Measurements from ENCODE around the gene ZNF160.

GRCh38 chr19:53140351-53140750 is 37.1 kb upstream of the ZNF160 start:
- TF ChIP-seq CTCF (conservative IDR thresholded peaks at IDR 0.05; ENCODE audit: low read depth in 2 of 2), result no peak
- TF ChIP-seq EZH2 (IDR thresholded peaks at IDR 0.05; ENCODE audit: low read depth, unreplicated experiment), result no peak
- TF ChIP-seq EZH2phosphoT487 (IDR thresholded peaks at IDR 0.05; ENCODE audit: unreplicated experiment), result no peak
- TF ChIP-seq JUNB (IDR thresholded peaks at IDR 0.05; ENCODE audit: unreplicated experiment), result no peak
- TF ChIP-seq POLR2AphosphoS5 (IDR thresholded peaks at IDR 0.05; ENCODE audit: low read depth), result no peak
- no peak for TF ChIP-seq ZNF114 (CRISPR knock-in tag; IDR thresholded peaks at IDR 0.05)
- TF ChIP-seq, protein P1, sequence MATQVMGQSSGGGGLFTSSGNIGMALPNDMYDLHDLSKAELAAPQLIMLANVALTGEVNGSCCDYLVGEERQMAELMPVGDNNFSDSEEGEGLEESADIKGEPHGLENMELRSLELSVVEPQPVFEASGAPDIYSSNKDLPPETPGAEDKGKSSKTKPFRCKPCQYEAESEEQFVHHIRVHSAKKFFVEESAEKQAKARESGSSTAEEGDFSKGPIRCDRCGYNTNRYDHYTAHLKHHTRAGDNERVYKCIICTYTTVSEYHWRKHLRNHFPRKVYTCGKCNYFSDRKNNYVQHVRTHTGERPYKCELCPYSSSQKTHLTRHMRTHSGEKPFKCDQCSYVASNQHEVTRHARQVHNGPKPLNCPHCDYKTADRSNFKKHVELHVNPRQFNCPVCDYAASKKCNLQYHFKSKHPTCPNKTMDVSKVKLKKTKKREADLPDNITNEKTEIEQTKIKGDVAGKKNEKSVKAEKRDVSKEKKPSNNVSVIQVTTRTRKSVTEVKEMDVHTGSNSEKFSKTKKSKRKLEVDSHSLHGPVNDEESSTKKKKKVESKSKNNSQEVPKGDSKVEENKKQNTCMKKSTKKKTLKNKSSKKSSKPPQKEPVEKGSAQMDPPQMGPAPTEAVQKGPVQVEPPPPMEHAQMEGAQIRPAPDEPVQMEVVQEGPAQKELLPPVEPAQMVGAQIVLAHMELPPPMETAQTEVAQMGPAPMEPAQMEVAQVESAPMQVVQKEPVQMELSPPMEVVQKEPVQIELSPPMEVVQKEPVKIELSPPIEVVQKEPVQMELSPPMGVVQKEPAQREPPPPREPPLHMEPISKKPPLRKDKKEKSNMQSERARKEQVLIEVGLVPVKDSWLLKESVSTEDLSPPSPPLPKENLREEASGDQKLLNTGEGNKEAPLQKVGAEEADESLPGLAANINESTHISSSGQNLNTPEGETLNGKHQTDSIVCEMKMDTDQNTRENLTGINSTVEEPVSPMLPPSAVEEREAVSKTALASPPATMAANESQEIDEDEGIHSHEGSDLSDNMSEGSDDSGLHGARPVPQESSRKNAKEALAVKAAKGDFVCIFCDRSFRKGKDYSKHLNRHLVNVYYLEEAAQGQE (IDR thresholded peaks at IDR 0.05; ENCODE audit: unreplicated experiment), result no peak
- TF ChIP-seq ZNF331 (CRISPR knock-in tag; IDR thresholded peaks at IDR 0.05; ENCODE audit: low read depth), result no peak
- TF ChIP-seq ETS1 (IDR thresholded peaks at IDR 0.05), result no peak
- no peak for TF ChIP-seq CREB1 (CRISPR knock-in tag; IDR thresholded peaks at IDR 0.05; ENCODE audit: low read depth)
- TF ChIP-seq STAT1 (IDR thresholded peaks at IDR 0.05; ENCODE audit: unreplicated experiment), result no peak
- TF ChIP-seq NANOG (IDR thresholded peaks at IDR 0.05; ENCODE audit: borderline replicate concordance), result no peak
